UCSD-AML1 (cell line): Measurements from ENCODE around the gene TSPYL2.

ENCODE experiments used
- DNase-seq: peaks from one replicate; lab custom pipeline; 2025; ENCODE audit not compliant: unreplicated experiment; lab: John Stamatoyannopoulos, UW

The TSPYL2 gene

GRCh38 chrX:53078943-53079342 lies 3.2 kb upstream of the TSPYL2 start:
- DNase-seq: no peak

GRCh38 chrX:53080628-53081580 lies 1.3 kb upstream of the TSPYL2 start:
- no peak for DNase-seq

- no peak for DNase-seq
Observed at GRCh38 chrX:53082773-53083616, 828 bp downstream of the TSPYL2 start.

- no peak for DNase-seq
Observed at GRCh38 chrX:53084043-53084570, 1.9 kb downstream of the TSPYL2 start.

GRCh38 chrX:53084863-53085262 lies 2.7 kb downstream of the TSPYL2 start:
- no peak for DNase-seq

GRCh38 chrX:53085661-53086229 lies 3.6 kb downstream of the TSPYL2 start:
- no peak for DNase-seq

GRCh38 chrX:53086464-53086863 lies 4.3 kb downstream of the TSPYL2 start:
- DNase-seq: no peak

- DNase-seq: no peak
Observed at GRCh38 chrX:53087388-53087831, 5.2 kb downstream of the TSPYL2 start.

- no peak for DNase-seq
Observed at GRCh38 chrX:53088136-53088974, 6.2 kb downstream of the TSPYL2 start.

- DNase-seq: no peak
Observed at GRCh38 chrX:53089224-53089842, 7.2 kb downstream of the TSPYL2 start.

GRCh38 chrX:53089925-53090324 lies 7.8 kb downstream of the TSPYL2 start:
- no peak for DNase-seq

- no peak for DNase-seq
Observed at GRCh38 chrX:53091354-53091753, 9.2 kb downstream of the TSPYL2 start.

GRCh38 chrX:53093177-53093655 lies 11.0 kb downstream of the TSPYL2 start:
- peak; percentile 70 for DNase-seq

GRCh38 chrX:53093748-53094581 lies 11.8 kb downstream of the TSPYL2 start, which contains the start of gene KANTR:
Gene KANTR (plus strand): TSS chrX:53094142. CDS start chrX:53124273, 30,131 bp downstream.
- DNase-seq: peak; percentile 81

GRCh38 chrX:53094582-53094905 lies 12.4 kb downstream of the TSPYL2 start:
- no peak for DNase-seq

- no peak for DNase-seq
Observed at GRCh38 chrX:53095796-53096195, 13.6 kb downstream of the TSPYL2 start.

- DNase-seq: no peak
Observed at GRCh38 chrX:53114864-53115549, 32.8 kb downstream of the TSPYL2 start.

GRCh38 chrX:53115550-53115874 lies 33.3 kb downstream of the TSPYL2 start:
- DNase-seq: no peak
